Measurements from ENCODE around the gene CALCOCO1. TPM values are rescaled to one million over a fixed set of nuclear protein-coding genes. Genes with fewer than 3 reads are reported as not detected.

CALCOCO1 gene
- total and polyA plus RNA-seq, 2 experiments from 2014 or later, result 155 to 243 TPM

GRCh38 chr12:53709671-53710070, 17.6 kb downstream of the CALCOCO1 start:
- no peaks in the 10 kb centered on the region for H3K4me1 ChIP-seq (ENCODE audit: insufficient read depth)
- no peak overlapping the region for H2AFZ ChIP-seq
- H3K27ac ChIP-seq, result no peak overlapping the region
- H3K9ac ChIP-seq, result no peak overlapping the region
- 0 out of 2 replicates have a peak, but pooled peaks cover 9% of the 10 kb centered on the region for H3K27me3 ChIP-seq (replicated peaks; ENCODE audit: insufficient read depth)
- H4K20me1 ChIP-seq (ENCODE audit: insufficient read depth), result no peaks in the 10 kb centered on the region
- peak; percentile 20 for DNase-seq
- H3F3A ChIP-seq (ENCODE audit: insufficient read depth), result no peaks in the 10 kb centered on the region; the same call in 1 of the 2 replicates
- in situ Hi-C loops (cut with MboI), result no loop called here
- no peak for TF ChIP-seq EZH2phosphoT487 (IDR thresholded peaks at IDR 0.05; ENCODE audit: insufficient read depth, low read depth)
- TF ChIP-seq EZH2 (IDR thresholded peaks at IDR 0.05; ENCODE audit: insufficient read depth, poor library complexity, severe bottlenecking), result no peak
- no peak overlapping the region for H3K4me3 ChIP-seq
- peaks cover 7% of the 10 kb centered on the region; the same call in 1 of the 2 replicates for H3K36me3 ChIP-seq (ENCODE audit: low read depth)
- H3K79me2 ChIP-seq (ENCODE audit: insufficient read depth), result no peaks in the 10 kb centered on the region
- H3K9me2 ChIP-seq (ENCODE audit: insufficient read depth), result no peaks in the 10 kb centered on the region
- H3K9me3 ChIP-seq (ENCODE audit: low read depth), result no peaks in the 10 kb centered on the region
- no peak overlapping the region for H3K4me2 ChIP-seq (ENCODE audit: unreplicated experiment)
- WGBS, 2 experiments (ENCODE audit: low coverage in 1 of 2, low lambda C conversion rate in 2 of 2, missing lambda C conversion rate in 2 of 2), result 16 to 20% methylated on average over 4 of the region's 4 CpGs

DNA sequence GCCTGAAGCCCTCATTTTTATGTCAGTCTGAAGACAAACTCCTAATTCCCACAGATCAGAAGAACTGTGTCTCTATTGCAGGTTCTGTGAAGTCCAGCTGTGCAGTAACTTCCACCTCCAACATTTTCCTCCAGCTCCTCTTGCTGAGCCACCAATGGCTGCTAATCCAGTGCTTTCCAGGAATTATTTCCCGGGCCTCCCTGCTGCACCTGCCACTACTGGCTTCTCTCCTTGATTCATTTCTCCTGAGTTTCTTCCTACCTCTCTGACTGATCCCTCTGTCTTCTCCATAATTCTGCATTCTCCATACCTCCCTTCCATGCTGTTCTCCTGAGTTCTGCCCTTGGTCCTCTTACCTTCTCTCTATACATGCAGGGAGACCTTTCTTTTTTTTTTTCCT, 21.2 kb downstream of the CALCOCO1 start:
- Histone ChIP-seq H3K4me1 (ENCODE audit: insufficient read depth) (peaks cover 4% of the 10 kb centered on the region), H3K27ac (no peak overlapping the region), H3K4me3 (no peak overlapping the region), H2AFZ (no peak overlapping the region), H3K79me2 (ENCODE audit: insufficient read depth) (no peaks in the 10 kb centered on the region), H3K36me3 (ENCODE audit: low read depth) (no peaks in the 10 kb centered on the region), H3K4me2 (ENCODE audit: unreplicated experiment) (no peak overlapping the region), H4K20me1 (ENCODE audit: insufficient read depth) (no peaks in the 10 kb centered on the region), H3F3A (ENCODE audit: insufficient read depth) (0 out of 2 replicates have a peak, but pooled peaks cover 9% of the 10 kb centered on the region), H3K27me3 (replicated peaks; ENCODE audit: insufficient read depth) (peaks cover 14% of the 10 kb centered on the region; the same call in 1 of the 2 replicates), H3K9me3 (ENCODE audit: low read depth) (no peaks in the 10 kb centered on the region), H3K9me2 (ENCODE audit: insufficient read depth) (no peaks in the 10 kb centered on the region), H3K9ac (no peak overlapping the region)
- in situ Hi-C loops (cut with MboI), result no loop called here
- WGBS, 2 experiments (ENCODE audit: low coverage in 1 of 2, low lambda C conversion rate in 2 of 2, missing lambda C conversion rate in 2 of 2), result 0 to 16% methylated on average over 1 of the region's 1 CpG
- TF ChIP-seq EZH2phosphoT487 (IDR thresholded peaks at IDR 0.05; ENCODE audit: insufficient read depth, low read depth) (no peak), EZH2 (IDR thresholded peaks at IDR 0.05; ENCODE audit: insufficient read depth, poor library complexity, severe bottlenecking) (no peak)
- no peak for DNase-seq

DNA sequence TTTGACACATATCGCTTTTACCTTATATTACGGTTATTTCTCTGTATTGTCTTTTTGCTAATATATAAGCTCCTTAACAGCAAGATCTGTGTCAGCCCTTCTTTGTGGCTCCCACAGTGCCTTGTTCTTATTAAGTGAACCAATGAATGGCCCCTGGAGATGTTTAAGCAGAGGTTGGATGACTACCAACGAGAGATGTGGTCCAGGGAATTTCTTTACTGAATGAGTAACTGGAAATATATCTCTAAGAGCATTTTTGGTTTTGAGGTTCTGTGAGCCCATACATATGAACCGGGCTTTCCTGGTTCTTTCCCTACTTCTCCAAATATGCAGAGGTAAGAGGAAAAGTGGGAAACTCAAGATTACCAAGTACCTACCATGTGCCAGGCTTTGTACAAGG, 23.5 kb downstream of the CALCOCO1 start:
- 64% methylated on average over 4 of the region's 4 CpGs for WGBS, 2 experiments (ENCODE audit: low coverage in 1 of 2, low lambda C conversion rate in 2 of 2, missing lambda C conversion rate in 2 of 2)
- in situ Hi-C loops (cut with MboI), result loop anchor here (5.0 kb wide), 1 partner anchor 39 kb away; no protein-coding TSS in a partner anchor
- Histone ChIP-seq H4K20me1 (ENCODE audit: insufficient read depth) (no peaks in the 10 kb centered on the region), H3K27me3 (replicated peaks; ENCODE audit: insufficient read depth) (peaks cover 37% of the 10 kb centered on the region), H3K4me1 (ENCODE audit: insufficient read depth) (peaks cover 4% of the 10 kb centered on the region), H3K9me3 (ENCODE audit: low read depth) (no peaks in the 10 kb centered on the region), H3K4me2 (ENCODE audit: unreplicated experiment) (no peak overlapping the region), H3K36me3 (ENCODE audit: low read depth) (no peaks in the 10 kb centered on the region), H3K4me3 (no peak overlapping the region), H3K9ac (no peak overlapping the region), H3K27ac (no peak overlapping the region), H3F3A (ENCODE audit: insufficient read depth) (0 out of 2 replicates have a peak, but pooled peaks cover 9% of the 10 kb centered on the region), H2AFZ (no peak overlapping the region), H3K9me2 (ENCODE audit: insufficient read depth) (no peaks in the 10 kb centered on the region), H3K79me2 (ENCODE audit: insufficient read depth) (no peaks in the 10 kb centered on the region)
- no peak for TF ChIP-seq EZH2 (IDR thresholded peaks at IDR 0.05; ENCODE audit: insufficient read depth, poor library complexity, severe bottlenecking)
- TF ChIP-seq EZH2phosphoT487 (IDR thresholded peaks at IDR 0.05; ENCODE audit: insufficient read depth, low read depth), result no peak
- peak; percentile 80 for DNase-seq

GRCh38 chr12:53701518-53702264, 25.6 kb downstream of the CALCOCO1 start:
- Histone ChIP-seq H3K4me1 (ENCODE audit: insufficient read depth) (peaks cover 4% of the 10 kb centered on the region), H3K36me3 (ENCODE audit: low read depth) (no peaks in the 10 kb centered on the region), H3K4me2 (ENCODE audit: unreplicated experiment) (no peak overlapping the region), H3K79me2 (ENCODE audit: insufficient read depth) (no peaks in the 10 kb centered on the region), H3K9ac (no peak overlapping the region), H3K9me3 (ENCODE audit: low read depth) (no peaks in the 10 kb centered on the region), H3F3A (ENCODE audit: insufficient read depth) (0 out of 2 replicates have a peak, but pooled peaks cover 9% of the 10 kb centered on the region), H2AFZ (peak overlapping the region; percentile 42; the same call in 1 of the 2 replicates), H4K20me1 (ENCODE audit: insufficient read depth) (no peaks in the 10 kb centered on the region), H3K27me3 (replicated peaks; ENCODE audit: insufficient read depth) (peaks cover 51% of the 10 kb centered on the region), H3K9me2 (ENCODE audit: insufficient read depth) (no peaks in the 10 kb centered on the region), H3K4me3 (no peak overlapping the region), H3K27ac (no peak overlapping the region)
- peak; percentile 84 for DNase-seq
- no peak for TF ChIP-seq EZH2 (IDR thresholded peaks at IDR 0.05; ENCODE audit: insufficient read depth, poor library complexity, severe bottlenecking)
- TF ChIP-seq EZH2phosphoT487 (IDR thresholded peaks at IDR 0.05; ENCODE audit: insufficient read depth, low read depth), result no peak
- in situ Hi-C loops (cut with MboI), result loop anchor here (5.0 kb wide), 1 partner anchor 41 kb away; no protein-coding TSS in a partner anchor
- 5 to 9% methylated on average over 8 of the region's 8 CpGs for WGBS, 2 experiments (ENCODE audit: low coverage in 1 of 2, low lambda C conversion rate in 2 of 2, missing lambda C conversion rate in 2 of 2)
